HT1080 (cell line): ENCODE measurements around the gene PIGM. TPM values are rescaled to one million over a fixed set of nuclear protein-coding genes. Genes with fewer than 3 reads are reported as not detected.

Experiments
- DNase-seq: peaks from one replicate; pipeline ENCODE4 v3.0.0-alpha.2; 2015; ENCODE audit warnings: low read depth
- total RNA-seq: library from RNA; depleted of rRNA; stranded (reverse); fragments of >200 nt; shearing (Covaris generic); gene quantifications from 2 replicates; pipeline ENCODE4 v1.2.3, GENCODE V29; 2014; rRNA removed

PIGM gene
- total RNA-seq, 1 experiment from 2014 or later: 5.8 TPM

GRCh38 chr1:159990005-159990404, 41.8 kb downstream of the PIGM start:
- no peak for DNase-seq

- DNase-seq: no peak
Measured at GRCh38 chr1:159989581-159989980, 42.2 kb downstream of the PIGM start.

GRCh38 chr1:159988006-159988405, 43.8 kb downstream of the PIGM start:
- DNase-seq: no peak

GRCh38 chr1:159987186-159987585, 44.6 kb downstream of the PIGM start:
- DNase-seq: no peak

- DNase-seq: no peak
Measured at GRCh38 chr1:159986531-159986930, 45.3 kb downstream of the PIGM start.

- no peak for DNase-seq
Measured at GRCh38 chr1:159986093-159986492, 45.7 kb downstream of the PIGM start.

GRCh38 chr1:159985473-159985872, 46.3 kb downstream of the PIGM start:
- DNase-seq: no peak

GRCh38 chr1:159983681-159984080, 48.1 kb downstream of the PIGM start:
- no peak for DNase-seq

GRCh38 chr1:159982280-159982679, 49.5 kb downstream of the PIGM start:
- DNase-seq: no peak

- no peak for DNase-seq
Measured at GRCh38 chr1:159981351-159982055, 50.3 kb downstream of the PIGM start.

GRCh38 chr1:159980786-159981185, 51.0 kb downstream of the PIGM start:
- DNase-seq: no peak

GRCh38 chr1:159980076-159980475, 51.7 kb downstream of the PIGM start:
- DNase-seq: no peak

- DNase-seq: no peak
Measured at GRCh38 chr1:159979257-159979656, 52.5 kb downstream of the PIGM start.

- DNase-seq: no peak
Measured at GRCh38 chr1:159978107-159978398, 53.7 kb downstream of the PIGM start.

- no peak for DNase-seq
Measured at GRCh38 chr1:159977364-159978106, 54.3 kb downstream of the PIGM start.

Other genes with a start within 250 kb of the PIGM start
- 0.33 and 1.5 TPM in 2 replicates for gene FCRL6, start 229.6 kb downstream of the PIGM start, total RNA-seq
- 0.40 TPM in 1 of 2 replicates, not detected in the other for gene SLAMF8, start 205.1 kb downstream of the PIGM start, total RNA-seq
- gene VSIG8, start 169.3 kb downstream of the PIGM start, total RNA-seq: 0.03 and 0.07 TPM in 2 replicates
- gene CFAP45, start 131.8 kb downstream of the PIGM start, total RNA-seq: 3.9 and 4.2 TPM in 2 replicates
- 655 and 859 TPM in 2 replicates for gene TAGLN2, start 106.5 kb downstream of the PIGM start, total RNA-seq
- 0.80 and 1.2 TPM in 2 replicates for gene IGSF9, start 86.4 kb downstream of the PIGM start, total RNA-seq
- 10.7 and 15.9 TPM in 2 replicates for gene SLAMF9, start 77.8 kb downstream of the PIGM start, total RNA-seq
- not detected in 2 replicates for gene KCNJ10, start 38.2 kb upstream of the PIGM start, total RNA-seq
- gene KCNJ9, start 49.5 kb upstream of the PIGM start, total RNA-seq: not detected in 2 replicates
- 17.5 and 18.0 TPM in 2 replicates for gene IGSF8, start 66.6 kb upstream of the PIGM start, total RNA-seq
- gene ATP1A2, start 83.8 kb upstream of the PIGM start, total RNA-seq: not detected in 2 replicates
- gene ATP1A4, start 119.6 kb upstream of the PIGM start, total RNA-seq: not detected in 2 replicates
- not detected in 2 replicates for gene CASQ1, start 158.6 kb upstream of the PIGM start, total RNA-seq
- gene PEA15, start 173.4 kb upstream of the PIGM start, total RNA-seq: 129 and 187 TPM in 2 replicates
- 47.6 and 56.9 TPM in 2 replicates for gene DCAF8, start 230.6 kb upstream of the PIGM start, total RNA-seq